ENCODE results near the gene HOXD12.

GRCh38 chr2:176098366-176099158 lies 1.0 kb upstream of the HOXD12 start:
- TF ChIP-seq ZNF274 (IDR thresholded peaks at IDR 0.05; ENCODE audit: low read depth, low read length) = no peak
- TF ChIP-seq, protein P1, sequence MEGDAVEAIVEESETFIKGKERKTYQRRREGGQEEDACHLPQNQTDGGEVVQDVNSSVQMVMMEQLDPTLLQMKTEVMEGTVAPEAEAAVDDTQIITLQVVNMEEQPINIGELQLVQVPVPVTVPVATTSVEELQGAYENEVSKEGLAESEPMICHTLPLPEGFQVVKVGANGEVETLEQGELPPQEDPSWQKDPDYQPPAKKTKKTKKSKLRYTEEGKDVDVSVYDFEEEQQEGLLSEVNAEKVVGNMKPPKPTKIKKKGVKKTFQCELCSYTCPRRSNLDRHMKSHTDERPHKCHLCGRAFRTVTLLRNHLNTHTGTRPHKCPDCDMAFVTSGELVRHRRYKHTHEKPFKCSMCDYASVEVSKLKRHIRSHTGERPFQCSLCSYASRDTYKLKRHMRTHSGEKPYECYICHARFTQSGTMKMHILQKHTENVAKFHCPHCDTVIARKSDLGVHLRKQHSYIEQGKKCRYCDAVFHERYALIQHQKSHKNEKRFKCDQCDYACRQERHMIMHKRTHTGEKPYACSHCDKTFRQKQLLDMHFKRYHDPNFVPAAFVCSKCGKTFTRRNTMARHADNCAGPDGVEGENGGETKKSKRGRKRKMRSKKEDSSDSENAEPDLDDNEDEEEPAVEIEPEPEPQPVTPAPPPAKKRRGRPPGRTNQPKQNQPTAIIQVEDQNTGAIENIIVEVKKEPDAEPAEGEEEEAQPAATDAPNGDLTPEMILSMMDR (IDR thresholded peaks at IDR 0.05 in 2 of 3, conservative IDR thresholded peaks at IDR 0.05 in 1 of 3; ENCODE audit: borderline replicate concordance in 1 of 3, insufficient read depth in 1 of 3, low read depth in 2 of 3, low read length in 2 of 3) = no peak
- TF ChIP-seq FOSL1 (IDR thresholded peaks at IDR 0.05; ENCODE audit: low read depth) = no peak
- TF ChIP-seq EZH2phosphoT487 (IDR thresholded peaks at IDR 0.05; ENCODE audit: borderline replicate concordance) = no peak
- no peak for TF ChIP-seq POLR2A (IDR thresholded peaks at IDR 0.05; ENCODE audit: borderline replicate concordance, extremely low read depth, insufficient read depth, insufficient read length)
- no peak for TF ChIP-seq EGR1 (IDR thresholded peaks at IDR 0.05; ENCODE audit: low read depth)
- TF ChIP-seq JUND (IDR thresholded peaks at IDR 0.05) = no peak
- no peak for TF ChIP-seq TCF7L2 (IDR thresholded peaks at IDR 0.05; ENCODE audit: borderline replicate concordance, extremely low read depth, insufficient read depth, insufficient read length)
- no peak for TF ChIP-seq EZH2 (IDR thresholded peaks at IDR 0.05)
- no peak for TF ChIP-seq POLR2AphosphoS5 (IDR thresholded peaks at IDR 0.05; ENCODE audit: low read depth, low read length)
- TF ChIP-seq, protein P2, sequence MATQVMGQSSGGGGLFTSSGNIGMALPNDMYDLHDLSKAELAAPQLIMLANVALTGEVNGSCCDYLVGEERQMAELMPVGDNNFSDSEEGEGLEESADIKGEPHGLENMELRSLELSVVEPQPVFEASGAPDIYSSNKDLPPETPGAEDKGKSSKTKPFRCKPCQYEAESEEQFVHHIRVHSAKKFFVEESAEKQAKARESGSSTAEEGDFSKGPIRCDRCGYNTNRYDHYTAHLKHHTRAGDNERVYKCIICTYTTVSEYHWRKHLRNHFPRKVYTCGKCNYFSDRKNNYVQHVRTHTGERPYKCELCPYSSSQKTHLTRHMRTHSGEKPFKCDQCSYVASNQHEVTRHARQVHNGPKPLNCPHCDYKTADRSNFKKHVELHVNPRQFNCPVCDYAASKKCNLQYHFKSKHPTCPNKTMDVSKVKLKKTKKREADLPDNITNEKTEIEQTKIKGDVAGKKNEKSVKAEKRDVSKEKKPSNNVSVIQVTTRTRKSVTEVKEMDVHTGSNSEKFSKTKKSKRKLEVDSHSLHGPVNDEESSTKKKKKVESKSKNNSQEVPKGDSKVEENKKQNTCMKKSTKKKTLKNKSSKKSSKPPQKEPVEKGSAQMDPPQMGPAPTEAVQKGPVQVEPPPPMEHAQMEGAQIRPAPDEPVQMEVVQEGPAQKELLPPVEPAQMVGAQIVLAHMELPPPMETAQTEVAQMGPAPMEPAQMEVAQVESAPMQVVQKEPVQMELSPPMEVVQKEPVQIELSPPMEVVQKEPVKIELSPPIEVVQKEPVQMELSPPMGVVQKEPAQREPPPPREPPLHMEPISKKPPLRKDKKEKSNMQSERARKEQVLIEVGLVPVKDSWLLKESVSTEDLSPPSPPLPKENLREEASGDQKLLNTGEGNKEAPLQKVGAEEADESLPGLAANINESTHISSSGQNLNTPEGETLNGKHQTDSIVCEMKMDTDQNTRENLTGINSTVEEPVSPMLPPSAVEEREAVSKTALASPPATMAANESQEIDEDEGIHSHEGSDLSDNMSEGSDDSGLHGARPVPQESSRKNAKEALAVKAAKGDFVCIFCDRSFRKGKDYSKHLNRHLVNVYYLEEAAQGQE (IDR thresholded peaks at IDR 0.05; ENCODE audit: low read depth) = no peak

All from HCT116 (cell line).